Measurements from ENCODE around the gene PTGER1. TPM values are rescaled to one million over a fixed set of nuclear protein-coding genes. Genes with fewer than 3 reads are reported as not detected.

Gene PTGER1, protein sequence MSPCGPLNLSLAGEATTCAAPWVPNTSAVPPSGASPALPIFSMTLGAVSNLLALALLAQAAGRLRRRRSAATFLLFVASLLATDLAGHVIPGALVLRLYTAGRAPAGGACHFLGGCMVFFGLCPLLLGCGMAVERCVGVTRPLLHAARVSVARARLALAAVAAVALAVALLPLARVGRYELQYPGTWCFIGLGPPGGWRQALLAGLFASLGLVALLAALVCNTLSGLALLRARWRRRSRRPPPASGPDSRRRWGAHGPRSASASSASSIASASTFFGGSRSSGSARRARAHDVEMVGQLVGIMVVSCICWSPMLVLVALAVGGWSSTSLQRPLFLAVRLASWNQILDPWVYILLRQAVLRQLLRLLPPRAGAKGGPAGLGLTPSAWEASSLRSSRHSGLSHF
- total RNA-seq, result 4.8 and 25.6 TPM in 2 replicates

DNA sequence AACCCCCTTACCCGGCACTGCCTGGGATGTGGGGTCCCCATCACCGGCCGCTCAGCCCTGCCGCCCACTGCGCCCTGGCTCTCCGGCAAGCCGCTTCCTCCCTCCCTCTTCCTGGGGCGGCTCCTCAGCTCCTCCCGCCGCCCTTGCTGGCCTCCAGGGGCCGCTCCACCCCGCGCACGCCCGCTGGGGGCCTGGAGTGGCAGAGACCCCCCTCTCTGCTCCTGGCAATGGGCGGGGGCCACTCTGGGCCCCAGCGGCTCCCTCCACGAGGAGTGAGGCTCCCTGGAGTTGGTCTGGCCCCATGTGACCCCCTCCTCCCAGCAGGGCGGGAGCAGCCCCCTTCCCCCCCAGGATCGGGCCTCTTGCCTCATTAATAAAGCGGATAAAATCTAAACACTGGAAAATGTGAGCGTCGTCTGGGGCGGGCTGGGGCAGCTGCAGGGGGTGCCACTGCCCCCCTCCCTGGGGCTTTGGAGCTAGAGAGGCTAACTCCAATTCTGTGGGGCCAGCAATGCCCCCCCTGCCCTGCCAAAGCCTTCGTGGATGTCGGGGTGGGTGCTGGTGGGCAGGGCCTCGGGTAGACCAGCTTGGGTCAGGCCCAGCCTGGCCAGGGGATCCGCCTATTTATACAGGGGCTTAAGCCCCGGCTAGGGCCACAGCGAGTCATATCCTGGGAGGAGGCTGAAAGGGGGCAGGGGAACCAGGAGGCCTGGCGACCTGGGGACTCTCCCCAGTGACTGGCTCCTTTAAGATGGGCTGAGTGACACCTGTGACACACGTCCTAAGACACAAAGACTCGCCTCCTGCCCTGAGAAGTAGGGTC, at the start of gene PTGER1:
PTGER1 (minus strand) TSS at position 104 of the 823 bp plus-strand sequence. CDS start 1,034 bp downstream, outside the sequence.

GRCh38 chr19:14517840-14518505, 42.8 kb upstream of the PTGER1 start, which contains the start of gene DNAJB1:
TSS of gene DNAJB1 (minus strand) at chr19:14518397. CDS start at chr19:14518349, 48 bp downstream.

DNA sequence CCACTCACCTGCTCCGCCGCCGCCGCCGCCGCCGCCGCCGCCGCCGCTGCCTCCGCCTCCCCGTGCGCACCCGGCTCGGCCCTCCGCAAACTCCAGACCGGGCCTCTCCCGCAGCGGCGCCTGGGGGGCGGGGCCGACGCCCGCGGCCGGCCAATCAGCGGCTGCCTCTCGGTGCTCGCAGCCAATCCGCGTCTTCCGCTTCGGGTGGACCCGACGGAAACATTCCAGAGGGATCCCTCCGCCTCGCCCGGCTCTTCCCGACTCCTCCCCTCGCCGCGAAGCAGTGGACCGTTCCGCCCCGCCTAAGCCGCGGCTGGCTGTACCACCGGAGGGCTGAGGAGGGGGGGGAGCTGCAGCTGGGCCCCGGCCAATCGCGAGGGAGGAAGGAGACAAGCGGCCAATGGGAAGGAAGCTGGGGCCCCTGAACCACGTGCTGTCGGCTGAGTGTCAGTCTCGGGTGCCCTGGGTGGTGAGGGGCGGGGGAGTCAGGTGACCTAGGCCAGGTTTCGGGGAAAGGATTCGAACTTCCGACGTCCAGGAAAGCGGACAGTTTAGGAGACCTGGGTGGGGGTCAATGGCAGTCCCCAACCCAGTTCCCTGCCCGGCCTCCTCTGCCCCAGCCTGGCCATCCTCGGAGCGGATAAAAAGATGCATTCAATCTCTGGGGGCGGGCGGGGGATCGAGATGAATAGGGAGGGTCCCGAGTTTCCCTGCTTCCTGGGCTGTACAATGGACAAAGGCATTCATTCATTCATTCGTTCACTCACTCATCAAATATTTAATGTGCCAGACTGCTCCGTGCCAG, 21.1 kb upstream of the PTGER1 start, which contains the start of gene GIPC1:
GIPC1 (minus strand) TSS at position 99 of the 805 bp plus-strand sequence. CDS start 13,151 bp downstream, outside the sequence.

DNA sequence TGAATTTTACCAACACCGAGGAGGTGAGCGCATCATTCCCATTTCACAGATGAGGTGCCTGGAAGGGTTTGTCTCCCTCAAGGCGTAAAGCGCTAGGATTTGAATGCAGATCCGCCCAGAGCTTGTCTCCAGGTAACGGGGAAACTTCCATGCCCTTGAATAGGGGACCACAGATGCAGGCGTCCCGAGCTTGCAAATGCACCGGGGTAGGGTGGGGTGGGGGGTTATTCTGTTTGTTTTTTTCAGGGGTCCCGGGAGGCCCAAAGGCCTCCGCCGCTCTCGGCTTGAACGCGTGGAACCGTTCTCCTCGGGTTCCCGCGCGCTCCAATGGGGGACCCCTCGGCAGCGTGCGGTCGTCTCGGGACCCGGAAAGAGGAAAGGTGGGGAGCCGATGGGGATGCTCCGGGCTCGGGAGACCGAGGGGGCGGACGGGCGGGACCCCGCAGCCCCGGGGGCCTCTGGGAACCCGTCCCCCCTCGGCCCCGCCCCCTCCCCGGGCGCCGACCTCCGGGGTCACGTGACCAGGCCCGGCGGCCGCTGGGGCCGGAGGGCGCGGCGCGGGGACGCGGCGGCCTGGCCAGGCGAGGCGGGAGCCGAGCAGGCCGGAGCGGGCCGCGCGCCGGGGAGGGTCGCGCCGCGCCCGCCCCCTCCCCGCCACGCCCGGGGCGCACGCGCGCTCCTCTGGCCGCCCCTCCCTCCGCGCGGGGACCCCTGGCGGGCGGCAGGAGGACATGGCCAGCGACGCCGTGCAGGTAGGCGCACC, 42.2 kb downstream of the PTGER1 start, which contains the start of gene PKN1:
PKN1 (plus strand) TSS at position 516 of the 763 bp plus-strand sequence; CDS start at position 732, 216 bp downstream.

Other genes starting within 250 kb of the PTGER1 start
- 7.0 and 12.3 TPM in 2 replicates for gene ADGRE5, start 93.9 kb downstream of the PTGER1 start, total RNA-seq
- 25.9 and 28.8 TPM in 2 replicates for gene DDX39A, start 56.0 kb downstream of the PTGER1 start, total RNA-seq
- 101 and 143 TPM in 2 replicates for gene PKN1, start 42.0 kb downstream of the PTGER1 start, total RNA-seq
- gene GIPC1, start 20.8 kb upstream of the PTGER1 start, total RNA-seq, result 113 and 124 TPM in 2 replicates
- 41.1 and 53.0 TPM in 2 replicates for gene DNAJB1, start 43.0 kb upstream of the PTGER1 start, total RNA-seq
- 32.4 and 35.9 TPM in 2 replicates for gene TECR, start 54.2 kb upstream of the PTGER1 start, total RNA-seq
- gene NDUFB7, start 96.7 kb upstream of the PTGER1 start, total RNA-seq, result 281 and 388 TPM in 2 replicates
- gene CLEC17A, start 107.7 kb upstream of the PTGER1 start, total RNA-seq, result 0.28 TPM in 1 of 2 replicates, not detected in the other
- gene ADGRE3, start 199.5 kb upstream of the PTGER1 start, total RNA-seq, result not detected in 2 replicates
- gene ZNF333, start 214.7 kb upstream of the PTGER1 start, total RNA-seq, result 16.2 and 22.7 TPM in 2 replicates

Measured in smooth muscle cell of bladder (primary cell).